ENCODE measurements around the gene WDFY4.

WDFY4 gene

DNA sequence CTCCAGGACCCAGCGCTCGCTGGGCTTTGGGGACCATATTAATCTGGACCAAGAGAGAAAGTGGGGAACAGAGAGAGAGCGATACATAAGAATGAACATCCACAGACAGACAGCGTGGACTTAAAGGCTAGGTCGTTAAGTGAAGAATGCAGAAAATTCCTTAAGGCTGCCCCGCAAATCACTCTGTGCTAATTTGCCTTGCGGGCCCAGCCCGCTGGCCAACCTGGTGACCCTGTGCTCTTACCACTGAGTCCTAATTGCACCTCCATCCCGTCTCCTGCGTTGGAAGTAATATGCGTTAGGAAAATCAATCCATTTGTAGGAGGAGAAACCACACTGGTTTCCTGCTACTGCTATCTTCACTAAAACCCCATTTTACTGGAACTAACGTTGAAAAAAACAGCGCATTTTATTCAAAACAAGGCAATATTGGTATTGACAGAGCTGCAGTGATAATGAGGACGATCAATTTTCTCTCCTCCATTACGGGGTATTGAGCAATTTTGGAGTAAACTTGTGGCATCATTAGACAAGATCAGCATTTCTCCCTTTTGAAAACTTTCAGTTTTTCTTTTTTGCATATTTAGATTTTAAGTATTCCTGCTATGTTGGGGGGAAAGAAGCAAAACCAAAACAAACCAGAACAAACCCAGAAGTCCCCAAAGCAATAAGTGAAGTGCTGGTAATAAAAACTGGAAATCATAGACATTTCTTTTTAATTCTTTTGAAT lies 85.2 kb downstream of the WDFY4 start:
- CTCF ChIA-PET = no interaction called here
- TF ChIP-seq SP1 (IDR thresholded peaks at IDR 0.05) = no peak
- TF ChIP-seq SUZ12 (IDR thresholded peaks at IDR 0.05) = no peak
- no peak for TF ChIP-seq PKNOX1 (IDR thresholded peaks at IDR 0.05)
- no peak for DNase-seq (ENCODE audit: extremely low spot score)
- POLR2A ChIA-PET = no interaction called here

DNA sequence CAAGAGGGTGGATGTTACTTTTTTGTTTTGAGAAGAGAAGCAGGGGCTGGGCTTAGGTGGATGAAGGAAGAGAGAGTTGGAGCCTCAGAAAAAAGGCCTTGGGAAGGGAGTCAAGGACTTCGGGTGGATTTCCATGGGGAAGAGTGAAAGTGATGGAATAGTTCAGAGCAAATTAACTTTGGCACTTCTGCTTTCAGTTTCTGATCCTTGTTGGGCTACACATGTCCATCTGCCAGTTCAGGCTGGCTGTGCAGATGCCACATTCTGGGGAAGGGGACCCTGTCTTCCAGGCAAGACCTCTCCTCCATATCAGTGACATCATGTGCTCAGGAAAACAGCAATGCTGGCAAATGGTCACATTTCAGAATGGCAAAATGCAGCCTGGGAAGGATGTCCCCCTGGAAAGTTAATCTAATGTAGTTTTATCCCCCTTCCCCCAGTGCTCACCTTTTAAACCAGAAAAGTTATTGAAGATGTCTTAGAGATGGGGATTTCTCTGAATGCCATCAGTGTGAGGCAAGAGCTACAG lies 86.0 kb downstream of the WDFY4 start:
- ChIA-PET CTCF (no interaction called here), POLR2A (no interaction called here)
- TF ChIP-seq ARNT (IDR thresholded peaks at IDR 0.05) (no peak), SUZ12 (IDR thresholded peaks at IDR 0.05) (no peak), ELF4 (IDR thresholded peaks at IDR 0.05) (no peak), ZNF384 (IDR thresholded peaks at IDR 0.05) (no peak), HDGF (IDR thresholded peaks at IDR 0.05; ENCODE audit: borderline replicate concordance) (no peak)
- DNase-seq (ENCODE audit: extremely low spot score) = no peak

DNA sequence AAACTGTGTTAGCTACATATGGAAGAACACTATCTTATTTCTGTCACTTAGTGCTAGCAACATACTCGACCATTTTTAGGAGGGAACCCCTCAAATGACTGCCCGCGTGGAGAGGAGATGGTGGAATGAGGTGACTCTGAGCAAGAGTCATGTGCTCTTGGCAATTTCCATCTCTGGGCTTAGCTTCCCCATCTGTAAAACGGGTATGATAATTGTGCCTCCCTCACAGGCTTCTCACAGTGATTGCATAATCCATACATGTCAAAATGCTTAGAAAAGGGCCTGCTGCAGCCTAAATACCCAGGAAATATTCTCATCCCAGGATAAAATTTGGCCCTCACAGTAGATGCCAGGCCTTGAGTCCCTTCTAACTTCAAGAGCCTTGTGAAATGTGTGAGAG lies 86.6 kb downstream of the WDFY4 start:
- ChIA-PET CTCF (no interaction called here), POLR2A (no interaction called here)
- no peak for DNase-seq (ENCODE audit: extremely low spot score)
- TF ChIP-seq HDGF (IDR thresholded peaks at IDR 0.05; ENCODE audit: borderline replicate concordance) (no peak), CTBP1 (IDR thresholded peaks at IDR 0.05; ENCODE audit: borderline replicate concordance) (no peak), SUZ12 (IDR thresholded peaks at IDR 0.05) (no peak), FOXA1 (IDR thresholded peaks at IDR 0.05) (no peak), BHLHE40 (IDR thresholded peaks at IDR 0.05; ENCODE audit: borderline replicate concordance) (no peak)

DNA sequence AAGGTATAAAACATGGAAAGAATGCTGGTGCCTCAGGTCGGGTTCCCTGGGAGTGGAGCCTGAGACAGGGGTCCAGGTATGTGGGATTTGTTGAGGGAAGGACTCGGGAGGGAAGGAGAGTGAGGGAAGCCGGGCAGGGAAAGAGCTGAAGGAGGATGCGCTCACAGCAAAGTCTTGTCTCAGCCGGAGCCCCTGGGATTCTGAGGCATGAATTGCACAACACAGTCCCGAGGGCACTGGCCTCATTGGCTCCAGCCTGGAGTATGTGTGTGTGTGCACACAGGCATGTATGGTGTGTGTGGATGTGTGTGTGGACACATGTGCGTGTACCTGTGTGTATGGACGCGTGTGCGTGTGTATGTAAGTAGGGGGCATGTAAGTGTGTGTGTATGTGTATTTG lies 87.4 kb downstream of the WDFY4 start:
- TF ChIP-seq TARDBP (IDR thresholded peaks at IDR 0.05) (no peak), ZNF384 (IDR thresholded peaks at IDR 0.05) (no peak)
- no peak for DNase-seq (ENCODE audit: extremely low spot score)
- ChIA-PET POLR2A (no interaction called here), CTCF (no interaction called here)

- DNase-seq (ENCODE audit: extremely low spot score) = no peak
- ChIA-PET CTCF (no interaction called here), POLR2A (no interaction called here)
- TF ChIP-seq BHLHE40 (IDR thresholded peaks at IDR 0.05; ENCODE audit: borderline replicate concordance) (no peak), FOXA1 (IDR thresholded peaks at IDR 0.05) (no peak), FOXK2 (IDR thresholded peaks at IDR 0.05) (no peak), SP1 (IDR thresholded peaks at IDR 0.05) (no peak), LEF1 (IDR thresholded peaks at IDR 0.05; ENCODE audit: borderline replicate concordance) (no peak), ELF4 (IDR thresholded peaks at IDR 0.05) (no peak), CTBP1 (IDR thresholded peaks at IDR 0.05; ENCODE audit: borderline replicate concordance) (no peak), PKNOX1 (IDR thresholded peaks at IDR 0.05) (no peak), FOXM1 (IDR thresholded peaks at IDR 0.05; ENCODE audit: borderline replicate concordance) (no peak), SUZ12 (IDR thresholded peaks at IDR 0.05) (no peak), L3MBTL2 (conservative IDR thresholded peaks at IDR 0.05) (no peak), ARNT (IDR thresholded peaks at IDR 0.05) (no peak), ZNF384 (IDR thresholded peaks at IDR 0.05) (no peak), NFRKB (IDR thresholded peaks at IDR 0.05) (no peak), TARDBP (IDR thresholded peaks at IDR 0.05) (no peak), HDGF (IDR thresholded peaks at IDR 0.05; ENCODE audit: borderline replicate concordance) (no peak)
These were observed 88.9 kb downstream of the WDFY4 start for GRCh38 chr10:48773580-48773979.

DNA sequence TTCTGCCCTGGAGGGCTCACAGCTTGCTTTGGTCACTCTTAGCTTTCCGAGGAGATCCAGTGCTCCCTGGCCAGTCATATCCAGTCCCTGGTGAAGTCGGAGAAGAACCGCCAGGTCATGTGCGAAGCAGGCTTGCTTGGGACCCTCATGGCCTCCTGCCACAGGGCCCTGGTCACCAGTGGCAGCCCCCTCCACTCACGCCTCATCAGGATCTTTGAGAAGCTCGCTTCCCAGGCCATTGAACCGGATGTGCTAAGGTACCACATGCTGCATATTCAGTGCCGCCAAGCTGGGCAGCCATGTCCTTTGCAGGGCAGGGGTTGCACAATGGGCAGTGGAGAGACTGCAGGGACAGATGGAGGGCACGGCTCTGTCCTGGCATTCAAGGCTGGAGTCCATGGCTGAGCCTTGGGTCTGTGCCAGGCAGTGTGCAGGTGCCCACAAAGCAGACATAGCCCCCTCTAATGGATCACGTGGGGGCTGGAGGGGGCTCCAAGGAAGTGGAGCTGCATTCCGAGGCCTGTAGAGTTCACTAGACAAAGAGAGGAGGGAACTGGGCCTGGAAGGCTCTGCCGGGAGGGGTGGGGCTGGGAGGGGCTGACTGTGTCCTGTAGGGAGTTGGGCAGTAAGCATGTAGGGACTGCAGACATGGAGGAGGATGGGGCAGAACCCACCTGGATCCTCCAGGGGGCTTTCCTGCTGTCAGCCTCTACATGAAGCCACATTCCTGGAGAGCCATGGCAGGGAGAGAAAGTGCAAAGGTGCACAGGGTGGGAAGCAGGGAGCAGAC lies 89.9 kb downstream of the WDFY4 start:
- ChIA-PET CTCF (interaction anchor here (1.1 kb wide), 1 partner anchor 118 kb away, joined by 4 read pairs; no protein-coding TSS in a partner anchor), POLR2A (no interaction called here)
- no peak for DNase-seq (ENCODE audit: extremely low spot score)
- TF ChIP-seq CTBP1 (IDR thresholded peaks at IDR 0.05; ENCODE audit: borderline replicate concordance) (no peak), FOXA1 (IDR thresholded peaks at IDR 0.05) (no peak), BHLHE40 (IDR thresholded peaks at IDR 0.05; ENCODE audit: borderline replicate concordance) (no peak)

GRCh38 chr10:48775206-48775517 lies 90.5 kb downstream of the WDFY4 start:
- ChIA-PET CTCF (interaction anchor here (1.1 kb wide), 1 partner anchor 119 kb away, joined by 4 read pairs; no protein-coding TSS in a partner anchor), POLR2A (no interaction called here)
- TF ChIP-seq PKNOX1 (IDR thresholded peaks at IDR 0.05) (no peak), ZNF384 (IDR thresholded peaks at IDR 0.05) (no peak), L3MBTL2 (conservative IDR thresholded peaks at IDR 0.05) (no peak), TARDBP (IDR thresholded peaks at IDR 0.05) (no peak), FOXK2 (IDR thresholded peaks at IDR 0.05) (no peak), NFRKB (IDR thresholded peaks at IDR 0.05) (no peak), CTBP1 (IDR thresholded peaks at IDR 0.05; ENCODE audit: borderline replicate concordance) (no peak), FOXA1 (IDR thresholded peaks at IDR 0.05) (no peak), SP1 (IDR thresholded peaks at IDR 0.05) (no peak), HDGF (IDR thresholded peaks at IDR 0.05; ENCODE audit: borderline replicate concordance) (no peak), SUZ12 (IDR thresholded peaks at IDR 0.05) (no peak), LEF1 (IDR thresholded peaks at IDR 0.05; ENCODE audit: borderline replicate concordance) (no peak), ELF4 (IDR thresholded peaks at IDR 0.05) (no peak), ARNT (IDR thresholded peaks at IDR 0.05) (no peak), BHLHE40 (IDR thresholded peaks at IDR 0.05; ENCODE audit: borderline replicate concordance) (no peak), FOXM1 (IDR thresholded peaks at IDR 0.05; ENCODE audit: borderline replicate concordance) (no peak)
- no peak for DNase-seq (ENCODE audit: extremely low spot score)

All from HEK293T (cell line).